ENCODE results near the gene OVCA2. TPM values are rescaled to one million over a fixed set of nuclear protein-coding genes. Genes with fewer than 3 reads are reported as not detected.

OVCA2 gene
- total RNA-seq, 4 donors from 2014 or later = 7.9 to 27.4 (median 19.8) TPM

DNA sequence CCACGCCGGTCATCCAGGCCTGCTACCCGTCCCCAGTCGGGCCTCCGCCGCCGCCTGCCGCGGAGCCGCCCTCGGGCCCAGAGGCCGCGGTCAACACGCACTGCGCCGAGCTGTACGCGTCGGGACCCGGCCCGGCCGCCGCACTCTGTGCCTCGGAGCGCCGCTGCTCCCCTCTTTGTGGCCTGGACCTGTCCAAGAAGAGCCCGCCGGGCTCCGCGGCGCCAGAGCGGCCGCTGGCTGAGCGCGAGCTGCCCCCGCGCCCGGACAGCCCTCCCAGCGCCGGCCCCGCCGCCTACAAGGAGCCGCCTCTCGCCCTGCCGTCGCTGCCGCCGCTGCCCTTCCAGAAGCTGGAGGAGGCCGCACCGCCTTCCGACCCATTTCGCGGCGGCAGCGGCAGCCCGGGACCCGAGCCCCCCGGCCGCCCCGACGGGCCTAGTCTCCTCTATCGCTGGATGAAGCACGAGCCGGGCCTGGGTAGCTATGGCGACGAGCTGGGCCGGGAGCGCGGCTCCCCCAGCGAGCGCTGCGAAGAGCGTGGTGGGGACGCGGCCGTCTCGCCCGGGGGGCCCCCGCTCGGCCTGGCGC lies 15.4 kb downstream of the OVCA2 start:
- peaks cover 0 to 37% of the 10 kb centered on the region in 2 donors for H3K4me1 ChIP-seq
- peak overlapping the region in 1 of 2 donors; percentile 90 for H3K4me3 ChIP-seq
- H3K27me3 ChIP-seq = no peaks in the 10 kb centered on the region
- H3K36me3 ChIP-seq = no peaks in the 10 kb centered on the region
- no peak for TF ChIP-seq POLR2A (IDR thresholded peaks at IDR 0.05)
- TF ChIP-seq, protein P1, sequence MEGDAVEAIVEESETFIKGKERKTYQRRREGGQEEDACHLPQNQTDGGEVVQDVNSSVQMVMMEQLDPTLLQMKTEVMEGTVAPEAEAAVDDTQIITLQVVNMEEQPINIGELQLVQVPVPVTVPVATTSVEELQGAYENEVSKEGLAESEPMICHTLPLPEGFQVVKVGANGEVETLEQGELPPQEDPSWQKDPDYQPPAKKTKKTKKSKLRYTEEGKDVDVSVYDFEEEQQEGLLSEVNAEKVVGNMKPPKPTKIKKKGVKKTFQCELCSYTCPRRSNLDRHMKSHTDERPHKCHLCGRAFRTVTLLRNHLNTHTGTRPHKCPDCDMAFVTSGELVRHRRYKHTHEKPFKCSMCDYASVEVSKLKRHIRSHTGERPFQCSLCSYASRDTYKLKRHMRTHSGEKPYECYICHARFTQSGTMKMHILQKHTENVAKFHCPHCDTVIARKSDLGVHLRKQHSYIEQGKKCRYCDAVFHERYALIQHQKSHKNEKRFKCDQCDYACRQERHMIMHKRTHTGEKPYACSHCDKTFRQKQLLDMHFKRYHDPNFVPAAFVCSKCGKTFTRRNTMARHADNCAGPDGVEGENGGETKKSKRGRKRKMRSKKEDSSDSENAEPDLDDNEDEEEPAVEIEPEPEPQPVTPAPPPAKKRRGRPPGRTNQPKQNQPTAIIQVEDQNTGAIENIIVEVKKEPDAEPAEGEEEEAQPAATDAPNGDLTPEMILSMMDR (IDR thresholded peaks at IDR 0.05) = no peak
- intact Hi-C loops (cut with DNase I; ENCODE audit: low total_unique reads) = loop anchor here (10.0 kb wide), 1 partner anchor 118 kb away; no protein-coding TSS in a partner anchor
- H3K9me3 ChIP-seq = no peaks in the 10 kb centered on the region
- DNase-seq = no peak
- H3K27ac ChIP-seq = peak overlapping the region; percentile 94 to 99

DNA sequence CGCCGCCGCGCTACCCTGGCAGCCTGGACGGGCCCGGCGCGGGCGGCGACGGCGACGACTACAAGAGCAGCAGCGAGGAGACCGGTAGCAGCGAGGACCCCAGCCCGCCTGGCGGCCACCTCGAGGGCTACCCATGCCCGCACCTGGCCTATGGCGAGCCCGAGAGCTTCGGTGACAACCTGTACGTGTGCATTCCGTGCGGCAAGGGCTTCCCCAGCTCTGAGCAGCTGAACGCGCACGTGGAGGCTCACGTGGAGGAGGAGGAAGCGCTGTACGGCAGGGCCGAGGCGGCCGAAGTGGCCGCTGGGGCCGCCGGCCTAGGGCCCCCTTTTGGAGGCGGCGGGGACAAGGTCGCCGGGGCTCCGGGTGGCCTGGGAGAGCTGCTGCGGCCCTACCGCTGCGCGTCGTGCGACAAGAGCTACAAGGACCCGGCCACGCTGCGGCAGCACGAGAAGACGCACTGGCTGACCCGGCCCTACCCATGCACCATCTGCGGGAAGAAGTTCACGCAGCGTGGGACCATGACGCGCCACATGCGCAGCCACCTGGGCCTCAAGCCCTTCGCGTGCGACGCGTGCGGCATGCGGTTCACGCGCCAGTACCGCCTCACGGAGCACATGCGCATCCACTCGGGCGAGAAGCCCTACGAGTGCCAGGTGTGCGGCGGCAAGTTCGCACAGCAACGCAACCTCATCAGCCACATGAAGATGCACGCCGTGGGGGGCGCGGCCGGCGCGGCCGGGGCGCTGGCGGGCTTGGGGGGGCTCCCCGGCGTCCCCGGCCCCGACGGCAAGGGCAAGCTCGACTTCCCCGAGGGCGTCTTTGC lies 16.2 kb downstream of the OVCA2 start:
- Histone ChIP-seq H3K4me1 (peaks cover 2 to 43% of the 10 kb centered on the region in 2 donors), H3K27ac (peak overlapping the region; percentile 94 to 99), H3K4me3 (peak overlapping the region in 1 of 2 donors; percentile 90), H3K9me3 (no peaks in the 10 kb centered on the region), H3K36me3 (no peaks in the 10 kb centered on the region), H3K27me3 (no peaks in the 10 kb centered on the region)
- DNase-seq = peak in 1 of 2 donors; percentile 46
- intact Hi-C loops (cut with DNase I; ENCODE audit: low total_unique reads) = loop anchor here (10.0 kb wide), 1 partner anchor 117 kb away; no protein-coding TSS in a partner anchor
- TF ChIP-seq, protein P1 (IDR thresholded peaks at IDR 0.05) = peak in 1 of 4 experiments; percentile 2
- no peak for TF ChIP-seq POLR2A (IDR thresholded peaks at IDR 0.05)

DNA sequence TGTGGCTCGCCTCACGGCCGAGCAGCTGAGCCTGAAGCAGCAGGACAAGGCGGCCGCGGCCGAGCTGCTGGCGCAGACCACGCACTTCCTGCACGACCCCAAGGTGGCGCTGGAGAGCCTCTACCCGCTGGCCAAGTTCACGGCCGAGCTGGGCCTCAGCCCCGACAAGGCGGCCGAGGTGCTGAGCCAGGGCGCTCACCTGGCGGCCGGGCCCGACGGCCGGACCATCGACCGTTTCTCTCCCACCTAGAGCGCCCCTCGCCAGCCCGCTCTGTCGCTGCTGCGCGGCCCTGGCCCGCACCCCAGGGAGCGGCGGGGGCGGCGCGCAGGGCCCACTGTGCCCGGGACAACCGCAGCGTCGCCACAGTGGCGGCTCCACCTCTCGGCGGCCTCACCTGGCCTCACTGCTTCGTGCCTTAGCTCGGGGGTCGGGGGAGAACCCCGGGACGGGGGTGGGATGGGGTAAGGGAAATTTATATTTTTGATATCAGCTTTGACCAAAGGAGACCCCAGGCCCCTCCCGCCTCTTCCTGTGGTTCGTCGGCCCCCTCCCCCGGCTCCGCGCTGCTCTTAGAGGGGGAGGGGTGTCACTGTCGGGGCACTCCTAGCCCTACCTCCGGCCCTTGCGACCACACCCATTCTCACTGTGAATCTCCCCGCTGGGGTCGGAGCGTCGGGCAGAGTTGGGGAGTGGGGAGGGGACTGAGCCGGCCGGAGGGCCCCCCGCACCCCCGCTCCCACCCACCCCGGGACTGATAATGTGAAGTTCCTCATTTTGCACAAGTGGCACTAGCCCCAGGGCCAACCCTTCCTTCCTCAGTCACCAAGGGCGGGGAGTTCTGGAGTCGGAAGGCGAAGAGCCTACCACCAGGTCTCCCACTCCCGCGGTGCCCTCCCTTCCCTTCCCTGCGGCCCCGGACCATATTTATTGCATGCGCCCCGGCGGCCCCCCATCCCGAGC lies 17.0 kb downstream of the OVCA2 start:
- Histone ChIP-seq H3K4me1 (peaks cover 3 to 50% of the 10 kb centered on the region in 2 donors), H3K36me3 (no peaks in the 10 kb centered on the region), H3K4me3 (peak overlapping the region in 1 of 2 donors; percentile 90), H3K27ac (peak overlapping the region; percentile 94 to 99), H3K27me3 (no peaks in the 10 kb centered on the region), H3K9me3 (no peaks in the 10 kb centered on the region)
- intact Hi-C loops (cut with DNase I; ENCODE audit: low total_unique reads) = loop anchor here (10.0 kb wide), 1 partner anchor 116 kb away; no protein-coding TSS in a partner anchor
- TF ChIP-seq, protein P1 (IDR thresholded peaks at IDR 0.05) = peak; percentile 53 to 79 (median 62)
- no peak for TF ChIP-seq POLR2A (IDR thresholded peaks at IDR 0.05)
- peak; percentile 75 to 84 for DNase-seq

DNA sequence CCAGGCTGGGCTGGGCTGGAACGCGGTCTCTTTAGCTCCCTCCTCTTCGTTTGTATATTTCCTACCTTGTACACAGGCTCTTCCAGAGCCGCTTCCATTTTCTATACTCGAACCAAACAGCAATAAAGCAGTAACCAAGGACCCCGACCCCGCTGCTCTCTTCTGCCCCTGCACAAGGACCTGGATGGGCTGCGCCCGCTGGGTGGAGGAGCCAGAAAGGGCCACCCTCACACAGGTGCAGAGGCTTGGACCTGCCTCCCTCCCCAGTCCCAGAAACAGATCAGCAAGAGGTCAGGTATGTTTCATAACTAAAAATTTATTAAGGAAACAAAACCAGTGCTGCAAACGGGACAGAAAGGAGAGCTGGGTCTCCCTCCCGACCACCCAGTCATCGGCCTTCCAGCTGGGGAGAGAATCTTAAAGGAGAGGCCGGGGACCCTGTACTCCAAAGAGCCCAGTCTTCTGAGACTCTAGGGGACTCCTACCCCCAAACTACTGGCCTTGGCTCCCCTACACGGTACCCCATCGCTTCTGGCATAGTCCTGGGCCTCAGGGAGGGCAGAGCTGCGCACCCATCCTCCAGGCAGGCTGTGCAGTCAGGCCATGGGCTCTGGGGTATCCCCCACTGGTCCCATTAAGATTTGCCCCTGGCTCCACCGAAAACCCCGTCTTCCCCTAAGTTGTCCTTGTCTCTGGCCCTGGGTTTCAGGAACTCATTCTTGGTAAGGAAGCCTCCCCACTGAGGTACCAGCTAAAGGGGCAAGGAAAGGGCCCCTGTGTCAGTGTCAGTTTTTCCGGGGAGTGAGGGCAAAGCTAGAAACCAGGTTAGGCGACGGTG lies 17.9 kb downstream of the OVCA2 start:
- Histone ChIP-seq H3K4me1 (peaks cover 3 to 55% of the 10 kb centered on the region in 2 donors), H3K36me3 (no peaks in the 10 kb centered on the region), H3K9me3 (no peaks in the 10 kb centered on the region), H3K4me3 (no peak overlapping the region), H3K27me3 (no peaks in the 10 kb centered on the region), H3K27ac (peak overlapping the region; percentile 94 to 99)
- DNase-seq = no peak
- intact Hi-C loops (cut with DNase I; ENCODE audit: low total_unique reads) = loop anchor here (10.0 kb wide), 1 partner anchor 115 kb away; no protein-coding TSS in a partner anchor
- TF ChIP-seq POLR2A (IDR thresholded peaks at IDR 0.05) = no peak
- TF ChIP-seq, protein P1 (IDR thresholded peaks at IDR 0.05) = no peak
